Fibroblast of mammary gland (primary cell): ENCODE data around the gene KIF19.

Experiments
- DNase-seq: peaks from one replicate; pipeline ENCODE4 v3.0.0-alpha.2; 2010; ENCODE audit warnings: low read depth
- H3K4me3 ChIP-seq: 2 replicates; pipeline ENCODE4 v1.5.1; 2011; ENCODE audit warnings: low read depth, mild to moderate bottlenecking, low read length, moderate library complexity; ENCODE audit not compliant: control insufficient read depth
- TF ChIP-seq, protein P1 (sequence below): conservative IDR thresholded peaks from 2 replicates; pipeline ENCODE4 v1.5.1; 2011; ENCODE audit warnings: low read depth, low read length, inconsistent platforms; ENCODE audit not compliant: control insufficient read depth, insufficient read depth

KIF19 gene

DNA sequence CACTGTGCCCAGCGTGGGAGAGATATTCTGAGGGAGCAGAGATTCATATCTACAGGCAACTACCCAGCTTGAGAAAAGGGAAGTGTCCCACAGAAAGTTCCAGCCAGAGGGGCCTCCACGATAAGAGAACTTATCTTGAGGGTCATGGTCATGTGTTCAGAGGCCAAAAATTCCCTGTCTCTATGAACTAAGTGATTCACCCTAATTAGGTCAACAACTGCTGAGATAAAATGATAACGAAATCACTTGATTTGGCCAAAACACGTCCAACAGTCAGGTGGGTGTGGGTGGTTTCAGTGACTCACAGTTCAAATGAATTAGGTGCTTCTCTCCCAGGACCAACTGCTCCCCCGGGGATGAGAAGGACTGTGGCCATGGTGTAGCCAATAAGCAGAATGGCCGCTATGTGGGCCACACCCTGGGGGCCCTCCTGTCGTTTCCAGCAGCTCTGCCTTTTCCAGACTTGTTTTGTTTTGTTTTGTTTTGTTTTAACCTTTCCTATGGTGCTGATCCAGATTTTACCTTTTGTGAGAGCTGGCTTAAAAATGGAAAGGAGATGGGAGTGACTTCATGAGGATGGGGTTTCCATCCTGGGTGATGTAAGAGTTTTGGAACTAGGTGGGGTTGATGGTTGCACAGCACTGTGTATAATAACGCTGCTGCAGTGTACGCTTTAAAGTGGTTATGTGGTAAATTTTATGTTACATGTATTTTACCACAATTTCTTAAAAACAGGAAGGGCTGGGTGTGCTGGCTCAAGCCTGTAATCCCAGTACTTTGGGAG, 43.2 kb upstream of the KIF19 start:
- peak; percentile 16 for DNase-seq
- H3K4me3 ChIP-seq, result no peak overlapping the region
- TF ChIP-seq, protein P1, sequence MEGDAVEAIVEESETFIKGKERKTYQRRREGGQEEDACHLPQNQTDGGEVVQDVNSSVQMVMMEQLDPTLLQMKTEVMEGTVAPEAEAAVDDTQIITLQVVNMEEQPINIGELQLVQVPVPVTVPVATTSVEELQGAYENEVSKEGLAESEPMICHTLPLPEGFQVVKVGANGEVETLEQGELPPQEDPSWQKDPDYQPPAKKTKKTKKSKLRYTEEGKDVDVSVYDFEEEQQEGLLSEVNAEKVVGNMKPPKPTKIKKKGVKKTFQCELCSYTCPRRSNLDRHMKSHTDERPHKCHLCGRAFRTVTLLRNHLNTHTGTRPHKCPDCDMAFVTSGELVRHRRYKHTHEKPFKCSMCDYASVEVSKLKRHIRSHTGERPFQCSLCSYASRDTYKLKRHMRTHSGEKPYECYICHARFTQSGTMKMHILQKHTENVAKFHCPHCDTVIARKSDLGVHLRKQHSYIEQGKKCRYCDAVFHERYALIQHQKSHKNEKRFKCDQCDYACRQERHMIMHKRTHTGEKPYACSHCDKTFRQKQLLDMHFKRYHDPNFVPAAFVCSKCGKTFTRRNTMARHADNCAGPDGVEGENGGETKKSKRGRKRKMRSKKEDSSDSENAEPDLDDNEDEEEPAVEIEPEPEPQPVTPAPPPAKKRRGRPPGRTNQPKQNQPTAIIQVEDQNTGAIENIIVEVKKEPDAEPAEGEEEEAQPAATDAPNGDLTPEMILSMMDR, result no peak

DNA sequence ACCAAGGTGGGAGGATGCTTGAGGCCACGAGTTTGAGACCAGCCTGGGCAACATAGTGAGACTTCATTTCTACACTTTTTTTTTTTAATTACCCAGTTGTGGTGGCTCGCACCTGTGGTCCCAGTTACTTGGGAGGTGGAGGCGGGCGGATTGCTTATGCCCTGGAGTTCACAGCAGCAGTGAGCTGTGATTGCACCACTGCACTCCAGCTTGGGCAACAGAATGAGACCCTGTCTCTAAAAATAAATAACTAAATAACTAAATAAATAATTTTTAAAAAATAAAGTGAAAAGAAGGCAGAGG, 42.7 kb upstream of the KIF19 start:
- TF ChIP-seq, protein P1, result no peak
- H3K4me3 ChIP-seq, result no peak overlapping the region
- no peak for DNase-seq

DNA sequence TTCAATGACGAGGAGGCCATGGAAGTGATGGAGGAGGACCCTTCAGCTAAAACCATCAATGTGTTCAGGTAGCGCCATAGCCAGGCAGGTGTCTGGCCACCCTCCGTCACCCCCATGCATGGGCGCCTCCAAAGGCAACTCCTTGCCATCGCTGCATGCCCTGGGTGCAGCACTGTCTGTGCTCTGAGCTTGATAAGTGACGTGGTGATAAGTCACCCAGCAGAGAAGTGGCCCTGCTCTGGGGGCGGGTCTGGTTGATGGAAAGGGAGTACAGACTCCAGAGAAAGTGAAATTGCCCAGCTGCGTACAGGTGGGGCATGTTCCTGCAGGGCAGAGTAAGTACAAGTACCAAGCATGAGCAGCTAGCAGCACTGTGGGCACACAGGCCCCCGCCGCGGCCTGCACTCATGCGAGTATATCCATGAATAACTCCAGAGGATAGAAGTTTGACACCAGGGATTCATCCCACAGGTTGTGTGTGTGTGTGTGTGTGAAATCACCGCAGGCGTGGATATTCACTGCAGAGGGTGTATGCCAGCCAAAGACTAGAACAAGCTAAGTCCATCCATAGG, 38.9 kb upstream of the KIF19 start:
- TF ChIP-seq, protein P1, result no peak
- no peak overlapping the region for H3K4me3 ChIP-seq
- no peak for DNase-seq

DNA sequence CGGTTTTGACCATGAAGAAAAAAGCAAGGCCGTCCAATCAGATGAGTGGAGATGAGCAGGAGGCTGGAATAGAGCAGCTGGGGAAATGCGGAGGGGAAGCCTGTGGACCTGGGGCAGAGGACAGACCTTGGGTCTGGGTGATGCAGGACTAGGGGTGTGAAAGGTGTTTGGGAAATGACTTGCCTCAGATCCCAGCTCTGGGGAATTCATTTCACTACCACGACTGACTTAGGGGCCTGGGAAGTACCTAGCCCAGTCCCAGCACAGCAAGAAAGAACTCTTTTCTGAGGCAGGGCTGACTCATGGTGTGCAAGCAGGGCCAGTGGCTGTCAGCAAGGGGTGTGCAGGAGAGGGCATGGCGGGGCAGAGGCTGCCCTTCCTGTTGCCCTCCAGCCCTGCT, 37.2 kb upstream of the KIF19 start:
- DNase-seq, result no peak
- no peak overlapping the region for H3K4me3 ChIP-seq
- TF ChIP-seq, protein P1, result no peak

DNA sequence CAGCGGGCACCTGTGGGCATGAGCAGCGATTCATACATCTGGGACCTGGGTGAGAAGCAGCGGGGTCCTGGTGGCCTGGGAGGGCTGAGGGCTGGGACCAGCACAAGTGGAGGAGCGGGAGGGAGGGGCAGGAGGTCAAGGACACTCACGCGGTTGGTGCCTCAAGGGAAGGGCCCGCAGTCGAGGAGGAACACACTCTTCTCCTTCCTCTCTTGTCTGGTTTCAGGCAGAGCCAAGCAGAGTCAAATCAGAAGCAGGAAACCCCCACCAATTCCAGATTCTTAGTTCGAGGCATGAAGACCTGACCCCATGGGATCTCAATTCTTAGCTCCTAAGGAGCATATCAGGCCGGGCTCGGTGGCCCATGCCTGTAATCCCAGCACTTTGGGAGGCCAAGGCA, 36.3 kb upstream of the KIF19 start:
- H3K4me3 ChIP-seq, result no peak overlapping the region
- no peak for DNase-seq
- TF ChIP-seq, protein P1, result no peak

DNA sequence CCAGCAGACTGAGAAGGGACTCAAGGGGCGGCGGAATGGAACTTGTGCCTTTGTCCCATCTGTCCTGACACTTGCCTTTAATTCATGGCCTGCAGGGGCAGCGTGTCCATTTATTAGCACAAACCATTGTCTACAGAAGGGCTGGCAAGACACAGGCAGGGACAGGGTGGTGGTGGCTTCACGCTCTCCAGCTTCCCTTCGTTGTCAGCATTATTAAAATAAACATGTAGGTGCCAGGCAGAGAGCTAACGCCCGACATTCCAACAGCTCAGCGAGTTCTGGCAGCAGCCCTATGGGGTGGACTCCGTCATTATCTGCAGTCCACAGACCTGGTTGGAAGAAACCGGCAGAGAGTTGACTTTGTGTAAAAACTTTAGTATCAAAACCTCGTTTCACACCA, 35.7 kb upstream of the KIF19 start:
- H3K4me3 ChIP-seq, result no peak overlapping the region
- TF ChIP-seq, protein P1, result no peak
- no peak for DNase-seq

DNA sequence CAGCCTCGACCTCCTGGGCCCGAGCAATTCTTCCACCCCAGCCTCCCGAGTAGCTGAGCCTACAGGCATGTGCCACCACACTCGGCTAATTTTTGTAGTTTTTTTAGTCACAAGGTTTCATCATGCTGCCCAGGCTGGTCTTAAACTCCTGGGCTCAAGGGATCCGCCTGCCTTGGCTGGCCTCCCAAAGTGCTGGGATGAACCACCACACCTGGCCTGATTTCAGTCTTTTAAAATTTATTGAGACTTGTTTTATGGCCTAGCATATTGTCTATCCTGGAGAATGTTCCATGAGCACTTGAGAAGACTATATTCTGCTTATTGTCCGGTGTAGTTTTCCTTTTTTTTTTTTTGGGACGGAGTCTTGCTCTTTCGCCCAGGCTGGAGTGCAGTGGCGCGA, 33.5 kb upstream of the KIF19 start:
- TF ChIP-seq, protein P1, result no peak
- no peak overlapping the region for H3K4me3 ChIP-seq
- no peak for DNase-seq
